ENCODE data around the gene GRIN1.
"Not testable (repeated sequence)": the region's sequence is repeated elsewhere in the genome, so short reads cannot be mapped to it uniquely, and the experiment has no call there.

Gene GRIN1

GRCh38 chr9:137116027-137116507 is 22.9 kb upstream of the GRIN1 start:
- H3K79me2 ChIP-seq (ENCODE audit: insufficient read depth, low read length), result no peaks in the 10 kb centered on the region
- TF ChIP-seq EZH2phosphoT487 (conservative IDR thresholded peaks at IDR 0.05; ENCODE audit: low read length) (no peak), CTCF (IDR thresholded peaks at IDR 0.05; ENCODE audit: insufficient read depth, low read length, poor library complexity, severe bottlenecking) (no peak)
- H3K27ac ChIP-seq (ENCODE audit: low read depth, low read length), result no peak overlapping the region
- H3F3A ChIP-seq (ENCODE audit: insufficient read depth), result peaks cover 8% of the 10 kb centered on the region
- H3K9ac ChIP-seq (ENCODE audit: low read length), result no peak overlapping the region
- no peak overlapping the region for H3K4me2 ChIP-seq (ENCODE audit: low read depth, low read length, poor library complexity, severe bottlenecking)
- no peaks in the 10 kb centered on the region for H3K36me3 ChIP-seq (ENCODE audit: low read length)
- H3K4me3 ChIP-seq (ENCODE audit: insufficient read depth, low read length, poor library complexity, severe bottlenecking), result no peak overlapping the region
- no peaks in the 10 kb centered on the region for H3K9me3 ChIP-seq (ENCODE audit: insufficient read depth, low read length)
- H3K27me3 ChIP-seq (ENCODE audit: low read length), result no peaks in the 10 kb centered on the region
- H2AFZ ChIP-seq (ENCODE audit: low read depth, low read length, severe bottlenecking), result no peak overlapping the region
- no peaks in the 10 kb centered on the region for H3K9me2 ChIP-seq (replicated peaks; ENCODE audit: insufficient read depth, low read length)
- no peaks in the 10 kb centered on the region for H4K20me1 ChIP-seq (ENCODE audit: low read depth, low read length)

- no peak overlapping the region for H3K27ac ChIP-seq (ENCODE audit: low read depth, low read length)
- no peak overlapping the region for H3K4me3 ChIP-seq (ENCODE audit: insufficient read depth, low read length, poor library complexity, severe bottlenecking)
- H3K27me3 ChIP-seq (ENCODE audit: low read length), result no peaks in the 10 kb centered on the region
- H3K79me2 ChIP-seq (ENCODE audit: insufficient read depth, low read length), result no peaks in the 10 kb centered on the region
- no peak overlapping the region for H2AFZ ChIP-seq (ENCODE audit: low read depth, low read length, severe bottlenecking)
- H3K9ac ChIP-seq (ENCODE audit: low read length), result no peak overlapping the region
- no peaks in the 10 kb centered on the region for H3K9me3 ChIP-seq (ENCODE audit: insufficient read depth, low read length)
- no peak overlapping the region for H3K4me2 ChIP-seq (ENCODE audit: low read depth, low read length, poor library complexity, severe bottlenecking)
- H3F3A ChIP-seq (ENCODE audit: insufficient read depth), result peaks cover 9% of the 10 kb centered on the region
- TF ChIP-seq EZH2phosphoT487 (conservative IDR thresholded peaks at IDR 0.05; ENCODE audit: low read length) (no peak), CTCF (IDR thresholded peaks at IDR 0.05; ENCODE audit: insufficient read depth, low read length, poor library complexity, severe bottlenecking) (no peak)
- no peaks in the 10 kb centered on the region for H3K36me3 ChIP-seq (ENCODE audit: low read length)
- no peaks in the 10 kb centered on the region for H3K9me2 ChIP-seq (replicated peaks; ENCODE audit: insufficient read depth, low read length)
- H4K20me1 ChIP-seq (ENCODE audit: low read depth, low read length), result no peaks in the 10 kb centered on the region
These were observed 22.2 kb upstream of the GRIN1 start for GRCh38 chr9:137116728-137117127.

GRCh38 chr9:137117269-137117731 is 21.7 kb upstream of the GRIN1 start:
- H3K4me3 ChIP-seq (ENCODE audit: insufficient read depth, low read length, poor library complexity, severe bottlenecking), result no peak overlapping the region

GRCh38 chr9:137118092-137118603 is 20.8 kb upstream of the GRIN1 start:
- H3K4me3 ChIP-seq (ENCODE audit: insufficient read depth, low read length, poor library complexity, severe bottlenecking); H3K79me2 ChIP-seq (ENCODE audit: insufficient read depth, low read length); H3K36me3 ChIP-seq (ENCODE audit: low read length); H4K20me1 ChIP-seq (ENCODE audit: low read depth, low read length); H2AFZ ChIP-seq (ENCODE audit: low read depth, low read length, severe bottlenecking); H3K4me2 ChIP-seq (ENCODE audit: low read depth, low read length, poor library complexity, severe bottlenecking); H3K9ac ChIP-seq (ENCODE audit: low read length); H3K9me3 ChIP-seq (ENCODE audit: insufficient read depth, low read length); H3K27ac ChIP-seq (ENCODE audit: low read depth, low read length); H3K27me3 ChIP-seq (ENCODE audit: low read length); H3K9me2 ChIP-seq (replicated peaks; ENCODE audit: insufficient read depth, low read length): not testable (repeated sequence)
- H3F3A ChIP-seq (ENCODE audit: insufficient read depth), result peaks cover 22% of the 10 kb centered on the region

More at GRCh38 chr9:137117269-137117731, 21.7 kb upstream of the GRIN1 start:
- Histone ChIP-seq H3K36me3 (ENCODE audit: low read length) (no peaks in the 10 kb centered on the region), H2AFZ (ENCODE audit: low read depth, low read length, severe bottlenecking) (no peak overlapping the region), H4K20me1 (ENCODE audit: low read depth, low read length) (no peaks in the 10 kb centered on the region), H3K4me2 (ENCODE audit: low read depth, low read length, poor library complexity, severe bottlenecking) (no peak overlapping the region), H3K79me2 (ENCODE audit: insufficient read depth, low read length) (no peaks in the 10 kb centered on the region), H3F3A (ENCODE audit: insufficient read depth) (peaks cover 14% of the 10 kb centered on the region), H3K27ac (ENCODE audit: low read depth, low read length) (no peak overlapping the region), H3K9me3 (ENCODE audit: insufficient read depth, low read length) (no peaks in the 10 kb centered on the region), H3K9ac (ENCODE audit: low read length) (no peak overlapping the region), H3K27me3 (ENCODE audit: low read length) (no peaks in the 10 kb centered on the region), H3K9me2 (replicated peaks; ENCODE audit: insufficient read depth, low read length) (no peaks in the 10 kb centered on the region)
- TF ChIP-seq CTCF (IDR thresholded peaks at IDR 0.05; ENCODE audit: insufficient read depth, low read length, poor library complexity, severe bottlenecking) (no peak), EZH2phosphoT487 (conservative IDR thresholded peaks at IDR 0.05; ENCODE audit: low read length) (no peak)

- H2AFZ ChIP-seq (ENCODE audit: low read depth, low read length, severe bottlenecking); H3K79me2 ChIP-seq (ENCODE audit: insufficient read depth, low read length); H4K20me1 ChIP-seq (ENCODE audit: low read depth, low read length); H3K27me3 ChIP-seq (ENCODE audit: low read length); H3K9me2 ChIP-seq (replicated peaks; ENCODE audit: insufficient read depth, low read length); H3K9me3 ChIP-seq (ENCODE audit: insufficient read depth, low read length); H3K36me3 ChIP-seq (ENCODE audit: low read length): not testable (repeated sequence)
- H3K4me3 ChIP-seq (ENCODE audit: insufficient read depth, low read length, poor library complexity, severe bottlenecking), result peak overlapping the region; percentile 19
- H3K27ac ChIP-seq (ENCODE audit: low read depth, low read length), result peak overlapping the region; percentile 90
- peaks cover 36% of the 10 kb centered on the region for H3F3A ChIP-seq (ENCODE audit: insufficient read depth)
- peak overlapping the region; percentile 20 for H3K9ac ChIP-seq (ENCODE audit: low read length)
- peak overlapping the region; percentile 53 for H3K4me2 ChIP-seq (ENCODE audit: low read depth, low read length, poor library complexity, severe bottlenecking)
These were observed 16.8 kb upstream of the GRIN1 start for GRCh38 chr9:137121927-137122795.

Data from SU-DHL-6 (cell line).